GM12891 (cell line): Measurements from ENCODE around the gene C16orf92.

Source experiments
- DNase-seq: peaks from one replicate; pipeline ENCODE4 v3.0.0; 2011; ENCODE audit warnings: low spot score; ENCODE audit not compliant: insufficient read length
- FAIRE-seq: peaks from 2 replicates; lab custom pipeline; 2011; peaks lifted over from hg19 to GRCh38; lab: Jason Lieb, UNC
- PAX5 ChIP-seq: IDR thresholded peaks from 2 replicates; pipeline ENCODE4 v1.6.1; 2011; ENCODE audit warnings: low read length, moderate library complexity, mild to moderate bottlenecking; ENCODE audit not compliant: insufficient read depth, severe bottlenecking
- POLR2A ChIP-seq: IDR thresholded peaks from 2 replicates; pipeline ENCODE4 v1.6.1; 2011; ENCODE audit warnings: low read depth, low read length, control low read depth
- POLR2AphosphoS5 ChIP-seq: IDR thresholded peaks from 2 replicates; pipeline ENCODE4 v1.6.1; 2011; ENCODE audit warnings: low read depth, low read length, control low read depth
- POU2F2 ChIP-seq: IDR thresholded peaks from 2 replicates; pipeline ENCODE4 v1.6.1; 2011; ENCODE audit warnings: low read depth, mild to moderate bottlenecking, control low read depth, low read length, moderate library complexity
- SPI1 ChIP-seq: IDR thresholded peaks from 2 replicates; pipeline ENCODE4 v1.6.1; 2011; ENCODE audit warnings: low read depth, low read length, control low read depth
- TAF1 ChIP-seq: IDR thresholded peaks from 2 replicates; pipeline ENCODE4 v1.6.1; 2011; ENCODE audit warnings: low read depth, low read length, control low read depth

C16orf92 gene

GRCh38 chr16:29978564-29979270 is 44.3 kb upstream of the C16orf92 start:
- DNase-seq, result no peak
- TF ChIP-seq TAF1, result no peak
- TF ChIP-seq POU2F2, result no peak
- no peak for TF ChIP-seq POLR2AphosphoS5
- no peak for TF ChIP-seq POLR2A
- FAIRE-seq, result no peak

DNA sequence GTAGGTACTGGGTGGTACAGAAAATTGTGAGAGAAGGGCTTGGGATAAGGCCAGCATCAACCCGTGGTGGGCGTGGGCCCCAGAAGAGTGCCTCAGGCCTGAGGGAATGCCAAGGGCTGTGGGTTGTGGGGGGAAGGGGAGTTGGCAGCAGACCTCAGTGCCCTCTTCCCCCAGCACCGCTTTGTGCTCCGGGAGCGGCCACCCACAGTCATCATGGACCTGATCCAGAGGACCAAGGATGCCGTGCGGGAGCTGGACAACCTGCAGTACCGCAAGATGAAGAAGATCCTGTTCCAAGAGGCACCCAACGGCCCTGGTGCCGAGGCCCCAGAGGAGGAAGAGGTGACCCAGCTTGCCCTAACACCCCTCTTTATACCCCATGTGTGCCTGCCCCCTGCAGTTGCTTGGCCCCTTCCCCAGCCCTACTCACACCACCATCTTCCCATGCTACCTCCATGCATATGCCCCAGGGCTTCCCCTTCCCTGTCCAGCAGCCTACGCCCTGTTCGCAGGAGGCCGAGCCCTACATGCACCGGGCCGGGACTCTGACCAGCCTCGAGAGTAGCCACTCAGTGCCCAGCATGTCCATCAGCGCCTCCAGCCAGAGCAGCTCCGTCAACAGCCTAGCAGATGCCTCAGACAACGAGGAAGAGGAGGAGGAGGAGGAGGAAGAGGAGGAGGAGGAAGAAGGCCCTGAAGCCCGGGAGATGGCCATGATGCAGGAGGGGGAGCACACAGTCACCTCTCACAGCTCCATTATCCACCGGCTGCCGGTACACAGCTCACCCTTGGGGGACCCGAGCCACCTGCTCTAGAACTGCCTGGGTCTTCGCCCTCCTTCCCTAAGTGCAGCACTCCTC is 40.2 kb upstream of the C16orf92 start:
- FAIRE-seq (no peak), DNase-seq (no peak)
- no peak for TF ChIP-seq POLR2A
- no peak for TF ChIP-seq PAX5
- no peak for TF ChIP-seq SPI1

- no peak for FAIRE-seq
- TF ChIP-seq SPI1, result no peak
- no peak for TF ChIP-seq POLR2AphosphoS5
- no peak for TF ChIP-seq POU2F2
- no peak for TF ChIP-seq TAF1
- TF ChIP-seq PAX5, result no peak
- no peak for TF ChIP-seq POLR2A
Observed at GRCh38 chr16:29983420-29984136, 39.4 kb upstream of the C16orf92 start.

DNA sequence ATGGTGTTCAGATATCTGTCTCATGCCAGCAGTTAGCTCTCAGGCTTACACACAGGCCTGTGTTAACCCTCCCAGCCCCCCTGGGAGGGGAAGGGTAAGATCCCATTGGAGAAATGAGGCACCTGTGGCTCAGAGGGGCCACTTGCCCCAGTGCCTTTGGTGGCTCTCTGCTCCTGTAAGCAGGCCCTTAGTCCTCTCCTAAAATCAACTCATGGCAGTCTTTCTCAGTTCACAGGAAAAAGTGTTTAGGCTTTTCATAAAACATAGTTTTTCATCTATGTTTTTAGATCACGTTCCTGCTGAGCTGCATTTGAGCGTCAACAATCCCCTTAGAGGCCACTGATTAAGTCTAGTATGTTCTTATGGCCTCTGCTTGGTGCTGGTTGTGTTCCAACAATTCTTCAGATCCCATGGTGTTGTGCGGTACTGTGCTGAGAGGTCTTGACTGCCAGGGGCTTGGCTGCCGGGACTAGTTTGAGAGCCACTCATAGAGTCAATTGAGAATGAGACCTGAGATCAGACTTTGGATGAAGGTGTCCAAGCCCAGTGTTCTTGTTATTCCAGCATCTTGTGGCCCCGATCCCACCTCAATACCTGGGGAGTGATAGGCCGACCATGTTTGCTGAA is 38.7 kb upstream of the C16orf92 start:
- TF ChIP-seq TAF1 (no peak), POLR2A (no peak), PAX5 (no peak), SPI1 (no peak), POLR2AphosphoS5 (no peak), POU2F2 (no peak)
- no peak for FAIRE-seq
- DNase-seq, result no peak

More at GRCh38 chr16:29983420-29984136, 39.4 kb upstream of the C16orf92 start:
- no peak for DNase-seq

GRCh38 chr16:29984764-29985147 is 38.2 kb upstream of the C16orf92 start:
- TF ChIP-seq POU2F2, result no peak
- TF ChIP-seq TAF1, result no peak
- no peak for TF ChIP-seq POLR2A
- TF ChIP-seq SPI1, result no peak
- TF ChIP-seq PAX5, result no peak
- no peak for TF ChIP-seq POLR2AphosphoS5
- DNase-seq (no peak), FAIRE-seq (no peak)

DNA sequence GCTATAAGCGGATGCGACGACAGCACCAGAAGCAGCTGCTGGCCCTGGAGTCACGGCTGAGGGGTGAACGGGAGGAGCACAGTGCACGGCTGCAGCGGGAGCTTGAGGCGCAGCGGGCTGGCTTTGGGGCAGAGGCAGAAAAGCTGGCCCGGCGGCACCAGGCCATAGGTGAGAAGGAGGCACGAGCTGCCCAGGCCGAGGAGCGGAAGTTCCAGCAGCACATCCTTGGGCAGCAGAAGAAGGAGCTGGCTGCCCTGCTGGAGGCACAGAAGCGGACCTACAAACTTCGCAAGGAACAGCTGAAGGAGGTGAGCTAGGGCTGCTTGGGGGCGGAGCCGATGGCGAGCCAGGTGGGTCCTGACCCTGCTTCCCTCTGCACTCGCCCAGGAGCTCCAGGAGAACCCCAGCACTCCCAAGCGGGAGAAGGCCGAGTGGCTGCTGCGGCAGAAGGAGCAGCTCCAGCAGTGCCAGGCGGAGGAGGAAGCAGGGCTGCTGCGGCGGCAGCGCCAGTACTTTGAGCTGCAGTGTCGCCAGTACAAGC is 37.7 kb upstream of the C16orf92 start:
- TF ChIP-seq PAX5 (no peak), POU2F2 (no peak), TAF1 (no peak), SPI1 (no peak), POLR2AphosphoS5 (no peak), POLR2A (no peak)
- FAIRE-seq (no peak), DNase-seq (no peak)

- TF ChIP-seq PAX5, result no peak
- no peak for TF ChIP-seq TAF1
- DNase-seq, result no peak
- FAIRE-seq, result no peak
Observed at GRCh38 chr16:29986231-29986630, 36.8 kb upstream of the C16orf92 start.

- TF ChIP-seq TAF1 (no peak), POLR2AphosphoS5 (no peak), PAX5 (no peak), POLR2A (no peak), POU2F2 (no peak), SPI1 (no peak)
- FAIRE-seq (no peak), DNase-seq (no peak)
Observed at GRCh38 chr16:29986931-29987330, 36.1 kb upstream of the C16orf92 start.

- FAIRE-seq (no peak), DNase-seq (no peak)
- no peak for TF ChIP-seq TAF1
- TF ChIP-seq POU2F2, result no peak
- no peak for TF ChIP-seq SPI1
Observed at GRCh38 chr16:29987371-29988085, 35.5 kb upstream of the C16orf92 start.
